Parathyroid adenoma (tissue), 2 donors: Measurements from ENCODE around the gene ZMAT3.

Source experiments
- H2AFZ ChIP-seq: fragments of 300-600 bp; sonication (generic); one replicate; pipeline ENCODE4 v1.7.0; 2017; ENCODE audit warnings: antibody characterized with exemption, mild to moderate bottlenecking
- H3K27ac ChIP-seq: fragments of 300-600 bp; sonication (generic); one replicate; pipeline ENCODE4 v1.7.0; 2017
- H3K27me3 ChIP-seq: fragments of 300-600 bp; sonication (generic); one replicate; pipeline ENCODE4 v1.7.0; 2017; ENCODE audit warnings: low read length; ENCODE audit not compliant: control insufficient read depth, insufficient read depth
- H3K36me3 ChIP-seq: fragments of 300-600 bp; sonication (generic); one replicate; pipeline ENCODE4 v1.7.0; 2017; ENCODE audit warnings: low read length; ENCODE audit not compliant: control insufficient read depth, insufficient read depth
- H3K4me1 ChIP-seq: fragments of 300-600 bp; sonication (generic); one replicate; pipeline ENCODE4 v1.7.0; 2017; ENCODE audit warnings: control low read depth
- H3K4me2 ChIP-seq: fragments of 300-600 bp; sonication (generic); one replicate; pipeline ENCODE4 v1.7.0; 2017; ENCODE audit warnings: low read length
- H3K4me3 ChIP-seq: fragments of 300-600 bp; sonication (generic); one replicate; pipeline ENCODE4 v1.7.0; 2017; ENCODE audit warnings: low read depth, low read length
- H3K79me2 ChIP-seq: fragments of 300-600 bp; sonication (generic); one replicate; pipeline ENCODE4 v1.7.0; 2017; ENCODE audit warnings: control low read depth
- H3K9ac ChIP-seq: fragments of 300-600 bp; sonication (generic); one replicate; pipeline ENCODE4 v1.7.0; 2017; ENCODE audit warnings: mild to moderate bottlenecking
- H3K9me3 ChIP-seq: fragments of 300-600 bp; sonication (generic); one replicate; pipeline ENCODE4 v1.7.0; 2017; ENCODE audit warnings: low read length; ENCODE audit not compliant: control insufficient read depth
- TF ChIP-seq, protein P1 (sequence below): fragments of 300-600 bp; sonication (generic); IDR thresholded peaks from one replicate; pipeline ENCODE4 v1.7.0; 2017; ENCODE audit warnings: antibody characterized with exemption, mild to moderate bottlenecking
- donor health status: primary hyperparathyroidism.

ZMAT3 gene

DNA sequence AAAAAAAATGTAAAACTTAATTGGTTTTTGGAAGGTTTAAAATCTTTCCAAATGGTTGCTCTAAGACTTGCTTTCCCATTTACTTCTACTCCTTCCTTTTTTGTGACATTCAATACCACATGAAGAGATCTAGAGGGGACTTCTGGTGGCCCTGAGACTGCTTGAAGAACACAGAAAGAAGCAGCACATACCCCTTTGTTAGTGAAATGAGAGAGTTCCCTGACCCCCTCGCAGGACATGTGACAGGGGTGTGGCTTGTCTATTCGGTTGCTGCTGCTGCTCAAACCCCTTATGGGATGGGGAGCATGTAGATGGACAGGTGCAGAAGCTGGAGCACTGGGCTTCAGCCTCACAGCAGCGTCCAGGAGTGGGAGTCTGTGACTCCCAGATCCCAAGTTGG, 71.0 kb downstream of the ZMAT3 start:
- H3K4me1 ChIP-seq, result no peaks in the 10 kb centered on the region
- no peaks in the 10 kb centered on the region for H3K9me3 ChIP-seq
- H2AFZ ChIP-seq, result no peak overlapping the region
- H3K79me2 ChIP-seq, result no peaks in the 10 kb centered on the region
- no peak overlapping the region for H3K9ac ChIP-seq
- H3K4me3 ChIP-seq, result no peak overlapping the region
- no peak overlapping the region for H3K27ac ChIP-seq
- H3K36me3 ChIP-seq, result no peaks in the 10 kb centered on the region
- no peak overlapping the region for H3K4me2 ChIP-seq
- TF ChIP-seq, protein P1, sequence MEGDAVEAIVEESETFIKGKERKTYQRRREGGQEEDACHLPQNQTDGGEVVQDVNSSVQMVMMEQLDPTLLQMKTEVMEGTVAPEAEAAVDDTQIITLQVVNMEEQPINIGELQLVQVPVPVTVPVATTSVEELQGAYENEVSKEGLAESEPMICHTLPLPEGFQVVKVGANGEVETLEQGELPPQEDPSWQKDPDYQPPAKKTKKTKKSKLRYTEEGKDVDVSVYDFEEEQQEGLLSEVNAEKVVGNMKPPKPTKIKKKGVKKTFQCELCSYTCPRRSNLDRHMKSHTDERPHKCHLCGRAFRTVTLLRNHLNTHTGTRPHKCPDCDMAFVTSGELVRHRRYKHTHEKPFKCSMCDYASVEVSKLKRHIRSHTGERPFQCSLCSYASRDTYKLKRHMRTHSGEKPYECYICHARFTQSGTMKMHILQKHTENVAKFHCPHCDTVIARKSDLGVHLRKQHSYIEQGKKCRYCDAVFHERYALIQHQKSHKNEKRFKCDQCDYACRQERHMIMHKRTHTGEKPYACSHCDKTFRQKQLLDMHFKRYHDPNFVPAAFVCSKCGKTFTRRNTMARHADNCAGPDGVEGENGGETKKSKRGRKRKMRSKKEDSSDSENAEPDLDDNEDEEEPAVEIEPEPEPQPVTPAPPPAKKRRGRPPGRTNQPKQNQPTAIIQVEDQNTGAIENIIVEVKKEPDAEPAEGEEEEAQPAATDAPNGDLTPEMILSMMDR, result no peak
- no peaks in the 10 kb centered on the region for H3K27me3 ChIP-seq

DNA sequence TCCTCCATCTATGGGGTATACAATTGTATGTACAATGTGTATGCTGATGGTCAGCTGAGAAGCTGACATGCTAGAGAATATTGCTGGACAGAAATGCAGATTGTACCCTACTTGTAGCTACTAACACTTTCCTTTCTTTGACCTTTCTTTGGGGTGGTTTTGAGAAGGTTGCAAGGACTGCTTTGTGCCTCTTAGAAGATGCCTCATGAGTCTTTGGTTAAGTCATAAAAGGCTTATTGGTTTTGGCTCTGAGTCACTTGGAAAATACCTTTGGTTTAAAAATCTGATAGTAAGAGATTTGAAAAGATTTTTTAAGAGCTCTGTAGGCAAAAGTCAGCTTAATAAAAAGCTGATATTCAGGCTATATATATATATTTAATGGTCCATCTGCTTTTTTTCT, 71.5 kb downstream of the ZMAT3 start:
- TF ChIP-seq, protein P1, result no peak
- no peaks in the 10 kb centered on the region for H3K79me2 ChIP-seq

DNA sequence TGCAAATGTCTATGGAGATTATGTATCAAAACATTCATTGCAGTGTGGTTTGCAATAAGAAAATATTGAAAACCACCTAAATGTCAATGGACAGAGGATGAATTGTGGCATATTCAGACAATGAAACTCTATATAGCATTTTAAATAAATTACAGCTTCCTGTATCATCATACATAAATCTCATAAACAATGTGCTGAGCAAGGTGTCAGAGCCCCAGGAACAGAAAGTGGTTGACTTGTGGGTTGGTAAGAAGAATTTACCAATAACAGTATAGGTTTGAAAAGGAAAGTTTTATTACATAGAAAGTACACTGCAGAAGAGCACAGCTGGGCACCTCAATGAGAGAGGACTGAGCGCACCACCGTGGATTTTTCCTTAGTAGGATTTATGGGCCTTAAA, 75.2 kb downstream of the ZMAT3 start:
- Histone ChIP-seq H2AFZ (no peak overlapping the region), H3K4me3 (no peak overlapping the region), H3K27ac (no peak overlapping the region), H3K4me1 (no peaks in the 10 kb centered on the region), H3K36me3 (no peaks in the 10 kb centered on the region), H3K27me3 (no peaks in the 10 kb centered on the region), H3K9me3 (no peaks in the 10 kb centered on the region), H3K4me2 (no peak overlapping the region), H3K9ac (no peak overlapping the region), H3K79me2 (no peaks in the 10 kb centered on the region)
- TF ChIP-seq, protein P1, result no peak

More for the DNA sequence above, 71.5 kb downstream of the ZMAT3 start:
- no peak overlapping the region for H3K9ac ChIP-seq
- H3K4me3 ChIP-seq, result no peak overlapping the region
- no peaks in the 10 kb centered on the region for H3K27me3 ChIP-seq
- H3K27ac ChIP-seq, result no peak overlapping the region
- no peak overlapping the region for H2AFZ ChIP-seq
- H3K9me3 ChIP-seq, result no peaks in the 10 kb centered on the region
- no peaks in the 10 kb centered on the region for H3K36me3 ChIP-seq
- no peaks in the 10 kb centered on the region for H3K4me1 ChIP-seq
- no peak overlapping the region for H3K4me2 ChIP-seq

- H3K27ac ChIP-seq, result no peak overlapping the region
- H3K9me3 ChIP-seq, result no peaks in the 10 kb centered on the region
- no peak overlapping the region for H3K4me3 ChIP-seq
- H3K4me1 ChIP-seq, result no peaks in the 10 kb centered on the region
- no peak overlapping the region for H3K4me2 ChIP-seq
- H3K79me2 ChIP-seq, result no peaks in the 10 kb centered on the region
- H3K27me3 ChIP-seq, result no peaks in the 10 kb centered on the region
- TF ChIP-seq, protein P1, result no peak
- no peak overlapping the region for H3K9ac ChIP-seq
- no peak overlapping the region for H2AFZ ChIP-seq
- no peaks in the 10 kb centered on the region for H3K36me3 ChIP-seq
Observed at GRCh38 chr3:178990293-178990692, 81.3 kb downstream of the ZMAT3 start.

DNA sequence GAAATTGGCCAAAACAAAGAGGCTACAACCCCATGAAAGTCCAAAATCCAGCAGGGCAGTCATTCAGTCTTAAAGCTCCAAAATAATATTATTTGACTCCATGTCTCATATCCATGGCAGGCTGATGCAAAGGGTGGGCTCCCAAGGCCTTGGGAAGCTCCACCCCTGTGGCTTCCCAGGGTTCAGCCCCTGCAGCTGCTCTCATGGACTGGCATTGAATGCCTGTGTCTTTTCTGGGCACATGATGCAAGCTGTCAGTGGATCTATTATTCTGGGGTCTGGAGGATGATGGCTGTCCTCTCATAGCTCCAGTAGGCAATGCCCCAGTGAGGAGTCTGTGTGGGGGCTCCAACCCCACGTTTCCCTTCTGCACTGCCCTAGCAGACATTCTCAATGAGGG, 81.8 kb downstream of the ZMAT3 start:
- Histone ChIP-seq H3K79me2 (no peaks in the 10 kb centered on the region), H2AFZ (no peak overlapping the region), H3K36me3 (no peaks in the 10 kb centered on the region), H3K27ac (no peak overlapping the region), H3K27me3 (no peaks in the 10 kb centered on the region), H3K4me2 (no peak overlapping the region), H3K4me1 (no peaks in the 10 kb centered on the region), H3K9me3 (no peaks in the 10 kb centered on the region), H3K4me3 (no peak overlapping the region), H3K9ac (no peak overlapping the region)
- TF ChIP-seq, protein P1, result no peak
